Dermis blood vessel endothelial cell (primary cell): Measurements from ENCODE around the gene GFM1. TPM values are rescaled to one million over a fixed set of nuclear protein-coding genes. Genes with fewer than 3 reads are reported as not detected.
"Not testable (repeated sequence)": the region's sequence is repeated elsewhere in the genome, so short reads cannot be mapped to it uniquely, and the experiment has no call there.

Experiments
- DNase-seq: peaks from one replicate; pipeline ENCODE4 v3.0.0; 2010
- total RNA-seq: library from RNA; depleted of rRNA; stranded (reverse); fragments of >200 nt; gene quantifications from 2 replicates; pipeline ENCODE4 v1.2.3, GENCODE V29; 2014

The GFM1 gene
- total RNA-seq, 1 donor from 2014 or later, result 117 TPM

DNA sequence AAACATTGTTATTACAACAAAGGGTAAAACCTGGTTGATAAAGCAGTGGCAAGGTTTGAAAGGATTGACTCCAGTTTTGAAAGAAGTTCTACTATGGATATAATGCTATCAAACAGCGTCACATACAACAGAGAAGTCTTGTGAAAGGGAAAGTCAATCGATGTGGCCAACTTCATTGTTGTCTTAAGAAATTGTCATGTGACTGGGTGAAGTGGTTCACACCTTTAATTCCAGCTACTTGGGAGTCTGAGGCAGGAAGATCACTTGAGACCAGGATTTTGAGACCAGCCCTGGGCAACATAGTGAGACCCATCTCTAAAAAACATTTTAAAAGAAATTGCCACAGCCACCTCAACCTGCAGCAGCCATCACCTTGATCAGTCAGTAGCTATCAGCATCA, 34.4 kb downstream of the GFM1 start:
- no peak for DNase-seq

DNA sequence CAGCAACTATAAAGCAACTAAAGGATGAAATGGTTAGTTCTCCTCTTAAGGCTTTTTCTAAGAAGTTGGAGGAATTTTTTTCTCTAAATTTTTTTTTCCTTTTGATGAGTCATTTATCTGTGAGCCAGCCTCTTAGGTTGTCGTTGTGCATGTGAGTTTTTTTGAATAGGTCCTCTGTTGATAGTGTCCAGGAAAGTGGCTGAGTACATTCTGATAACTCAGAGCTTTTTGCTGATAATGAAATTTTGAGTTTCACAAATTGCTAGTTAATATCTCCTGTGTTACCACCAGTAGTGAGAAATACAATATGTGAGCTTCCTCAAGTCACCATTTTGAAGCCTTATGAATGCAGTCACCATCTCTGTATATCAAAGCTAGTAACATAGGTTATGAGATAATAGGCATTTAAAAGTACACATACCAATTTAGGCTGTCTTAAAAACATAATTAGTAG, 35.2 kb downstream of the GFM1 start:
- DNase-seq, result peak; percentile 45

DNA sequence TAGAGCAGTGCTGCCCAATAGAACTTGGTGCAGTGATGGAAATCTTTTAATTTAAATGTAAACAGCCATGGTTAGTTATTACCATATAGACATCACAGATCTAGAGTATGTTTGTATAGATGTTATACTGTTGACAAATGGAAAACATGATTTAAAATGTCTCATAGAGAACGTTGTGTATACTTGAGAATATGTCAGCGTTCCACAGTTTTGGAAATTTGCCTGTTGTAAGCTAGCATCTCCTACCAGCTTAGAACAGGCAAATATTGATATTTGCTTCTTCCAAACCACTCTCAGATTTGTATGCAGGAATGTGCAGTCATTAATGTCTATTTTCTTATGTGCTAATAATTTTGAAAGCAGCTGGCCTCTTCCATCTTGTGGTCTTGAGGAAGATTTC, 36.5 kb downstream of the GFM1 start:
- no peak for DNase-seq

DNA sequence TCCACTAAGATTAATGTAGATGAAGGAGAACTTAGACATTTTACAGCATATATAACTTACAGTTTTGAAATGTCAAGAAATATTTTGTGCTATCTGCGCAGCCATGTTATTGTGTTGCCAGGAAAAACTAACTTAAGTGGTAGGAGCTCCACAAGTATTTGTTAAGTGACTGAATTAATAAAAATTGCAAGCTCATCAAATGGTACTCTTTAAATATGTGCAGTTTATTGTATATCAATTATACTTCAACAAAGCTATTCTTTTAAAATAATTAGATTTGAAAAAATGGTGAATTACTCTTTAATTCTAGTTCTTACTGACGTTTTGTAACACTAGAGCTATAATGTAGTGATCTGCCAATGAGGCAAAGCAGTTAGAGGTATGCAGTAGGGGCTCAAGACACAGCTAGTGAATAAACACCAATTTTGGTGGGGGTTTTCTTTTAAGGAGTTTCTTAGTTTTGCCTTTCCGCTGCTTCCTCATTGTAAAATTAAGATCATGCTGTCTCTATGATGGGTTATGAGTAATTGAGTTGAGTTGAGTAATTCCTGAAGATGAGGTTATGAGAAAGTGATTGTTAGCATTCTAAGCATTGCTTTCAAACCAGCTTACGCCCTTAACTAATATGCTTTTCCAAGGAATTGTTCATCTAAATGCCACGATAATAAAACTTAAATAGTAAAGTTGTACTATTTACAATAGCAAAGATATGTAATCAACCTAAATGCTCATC, 39.1 kb downstream of the GFM1 start:
- no peak for DNase-seq

DNA sequence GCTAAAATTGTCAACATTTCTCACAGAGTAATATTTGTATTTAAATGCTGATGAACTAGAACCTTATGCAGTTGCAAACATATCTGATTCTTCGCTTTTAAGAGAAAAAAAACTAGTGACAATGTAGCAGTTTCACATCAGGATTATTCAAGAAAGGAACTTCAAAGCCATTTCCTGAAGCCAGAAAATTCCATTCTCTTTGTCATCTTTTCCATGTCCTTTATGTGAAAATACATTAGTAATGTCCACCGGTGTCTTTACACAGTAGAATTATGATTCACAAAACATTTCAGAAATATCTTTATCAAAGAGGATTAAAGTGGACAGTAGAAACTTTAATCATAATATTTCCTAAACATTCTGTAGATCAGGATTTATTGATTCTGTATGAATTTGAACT, 40.8 kb downstream of the GFM1 start:
- DNase-seq, result peak; percentile 78

DNA sequence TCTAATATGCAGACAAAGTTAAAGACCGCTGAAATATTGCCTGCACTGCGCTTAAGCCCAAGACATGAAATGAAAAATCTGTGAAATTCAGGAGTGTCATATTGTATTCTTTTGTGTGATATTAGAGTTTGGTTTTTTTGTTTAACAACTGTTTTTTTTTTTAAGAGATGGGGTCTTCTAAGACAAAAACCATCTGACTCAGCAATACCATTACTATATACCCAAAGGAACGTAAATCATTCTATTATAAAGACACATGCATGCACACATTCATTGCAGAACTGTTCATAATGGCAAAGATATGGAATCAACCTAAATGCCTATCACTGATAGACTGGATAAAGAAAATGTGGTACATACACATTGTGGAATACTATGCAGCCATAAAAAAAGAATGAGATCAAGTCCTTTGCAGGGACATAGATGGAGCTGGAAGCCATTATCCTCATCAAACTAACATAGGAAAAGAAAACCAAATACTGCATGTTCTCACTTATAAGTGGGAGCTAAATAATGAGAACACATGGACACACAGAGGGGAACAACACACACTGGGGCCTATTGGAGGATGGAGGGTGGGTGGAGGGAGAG, 49.6 kb downstream of the GFM1 start:
- DNase-seq, result not testable (repeated sequence)

DNA sequence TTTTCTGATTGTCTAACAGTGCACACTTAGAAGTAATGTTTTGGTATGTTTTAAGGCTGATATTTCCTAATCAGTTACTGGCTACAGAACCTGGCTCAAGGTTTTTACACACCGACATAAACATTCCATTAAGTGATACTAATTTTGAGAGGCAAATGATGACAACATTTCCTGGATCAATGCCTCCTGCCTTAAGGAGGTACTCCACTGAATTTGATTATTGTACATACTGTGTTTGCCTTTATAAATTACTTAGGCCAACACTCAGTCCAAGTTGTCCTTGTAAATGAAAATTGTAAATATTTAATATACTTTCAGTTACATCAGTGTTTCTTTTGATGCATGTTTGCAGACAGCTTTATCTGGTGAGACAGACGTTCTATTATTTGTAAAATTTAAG, 52.3 kb downstream of the GFM1 start:
- peak; percentile 42 for DNase-seq

DNA sequence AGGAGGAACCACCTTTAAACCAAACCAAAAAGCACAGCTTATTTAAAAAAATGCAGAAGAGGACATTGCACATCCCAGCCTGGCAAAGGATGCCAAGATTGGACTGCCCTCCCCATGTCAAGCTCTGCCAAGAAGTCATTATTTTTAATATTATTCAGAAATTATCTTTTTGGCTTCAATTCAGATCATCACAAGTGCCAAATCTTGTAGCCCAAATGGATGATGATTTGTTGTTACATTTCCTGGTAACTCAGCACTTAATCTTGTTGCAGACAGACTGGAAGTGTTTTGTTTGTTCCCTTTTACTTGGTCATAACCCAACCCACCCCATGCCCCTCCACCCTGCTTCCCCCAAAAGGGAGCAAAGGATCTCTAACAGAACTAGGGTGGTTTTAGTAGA, 56.2 kb downstream of the GFM1 start:
- DNase-seq, result peak; percentile 77

DNA sequence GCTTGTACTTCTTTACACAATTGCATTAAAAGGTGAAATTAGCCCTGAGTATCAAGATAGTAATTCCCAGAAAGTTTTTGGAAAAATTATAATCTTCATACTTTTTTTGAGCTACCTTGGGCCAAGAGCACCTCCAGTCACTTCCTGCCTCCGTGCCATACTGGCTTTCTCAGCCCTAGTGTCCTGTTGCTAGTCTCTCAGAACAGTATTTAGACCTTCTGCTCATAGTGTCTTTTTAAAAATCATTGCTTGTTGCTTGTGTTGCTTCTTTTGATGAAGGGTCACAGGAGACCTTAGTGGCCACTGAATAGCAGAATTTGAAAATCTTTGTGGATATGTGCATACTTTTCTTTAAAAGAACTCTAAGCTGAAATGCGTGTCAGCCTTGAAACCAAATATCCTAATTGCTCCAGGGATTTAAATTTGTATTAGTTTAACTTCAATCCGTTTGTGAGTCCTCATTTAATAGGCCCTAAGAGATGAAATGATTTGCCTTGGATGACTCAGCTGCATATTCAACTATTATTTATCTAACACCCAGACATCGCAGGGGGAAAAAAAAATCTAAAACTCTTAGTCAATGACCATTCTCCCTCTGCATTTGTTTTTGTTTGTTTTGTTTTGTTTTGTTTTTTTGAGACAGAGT, 57.2 kb downstream of the GFM1 start:
- peak; percentile 30 for DNase-seq

DNA sequence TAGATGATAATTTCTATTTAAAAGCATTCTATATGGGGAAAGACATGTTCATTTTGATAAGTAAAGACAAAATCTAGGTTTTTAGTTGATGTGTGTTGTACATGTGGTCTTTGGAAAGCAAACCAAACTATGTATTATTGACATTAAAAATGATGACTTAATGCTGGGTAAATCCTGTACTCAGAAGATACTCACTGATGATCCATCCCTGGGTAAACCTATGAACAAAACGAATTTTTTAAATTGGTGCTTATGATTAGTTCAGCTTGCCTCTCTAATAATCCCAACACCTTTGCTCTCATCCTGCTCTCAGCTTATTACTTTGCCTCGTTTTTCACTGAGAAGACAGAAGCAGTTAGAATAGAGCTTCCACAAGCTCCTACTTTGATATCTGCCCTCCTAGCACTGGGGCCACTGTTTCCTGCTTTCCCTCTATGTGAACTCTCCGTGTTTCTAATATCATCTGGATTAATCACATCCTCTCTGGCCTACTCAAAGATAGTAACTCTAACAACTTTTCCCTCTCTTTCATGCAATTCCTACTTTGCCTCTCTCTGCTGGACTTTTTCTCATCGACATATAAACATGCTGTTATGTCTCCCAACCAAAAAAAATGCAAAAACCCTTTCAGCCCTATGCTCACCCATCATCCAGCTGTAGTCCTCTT, 58.6 kb downstream of the GFM1 start:
- peak; percentile 74 for DNase-seq

DNA sequence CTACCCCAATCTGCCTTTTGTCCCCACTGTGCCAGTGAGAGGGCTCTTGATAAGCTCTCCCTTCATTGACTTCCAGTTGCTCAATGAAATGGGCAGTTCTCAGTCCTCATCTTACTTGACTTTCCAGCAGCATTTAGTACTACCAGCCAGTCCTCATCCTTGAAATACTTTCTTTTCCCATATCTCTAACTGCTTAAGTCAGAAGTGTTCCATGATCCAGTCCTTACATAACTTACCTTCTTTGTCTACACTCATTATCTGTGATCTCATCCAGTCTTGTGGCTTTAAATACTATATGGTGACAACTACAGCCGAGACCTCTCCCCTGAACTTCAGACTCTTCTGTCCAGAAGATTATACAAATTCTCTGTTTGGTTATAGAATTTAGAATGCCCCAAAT, 59.2 kb downstream of the GFM1 start:
- DNase-seq, result no peak

DNA sequence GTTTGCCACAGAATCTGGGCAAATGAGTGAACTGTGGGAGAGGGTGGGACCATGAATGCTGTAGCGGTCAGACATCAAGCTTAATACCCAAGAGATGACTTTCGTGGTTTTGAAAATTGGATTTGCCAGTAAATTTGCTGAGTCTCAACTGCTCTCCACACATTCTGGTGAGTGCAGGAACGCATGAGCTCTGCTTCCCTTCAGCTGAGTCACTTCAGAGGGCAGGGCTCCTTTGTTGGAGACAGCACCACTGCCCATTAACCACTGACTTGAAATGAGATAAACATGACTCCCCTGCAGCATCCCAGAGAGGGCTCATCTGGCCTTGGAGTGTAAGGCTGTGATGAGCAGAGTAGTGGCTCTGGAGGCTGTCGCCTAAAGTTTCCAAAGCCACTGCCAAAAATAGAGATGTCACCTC, 65.3 kb downstream of the GFM1 start:
- DNase-seq, result peak; percentile 76

DNA sequence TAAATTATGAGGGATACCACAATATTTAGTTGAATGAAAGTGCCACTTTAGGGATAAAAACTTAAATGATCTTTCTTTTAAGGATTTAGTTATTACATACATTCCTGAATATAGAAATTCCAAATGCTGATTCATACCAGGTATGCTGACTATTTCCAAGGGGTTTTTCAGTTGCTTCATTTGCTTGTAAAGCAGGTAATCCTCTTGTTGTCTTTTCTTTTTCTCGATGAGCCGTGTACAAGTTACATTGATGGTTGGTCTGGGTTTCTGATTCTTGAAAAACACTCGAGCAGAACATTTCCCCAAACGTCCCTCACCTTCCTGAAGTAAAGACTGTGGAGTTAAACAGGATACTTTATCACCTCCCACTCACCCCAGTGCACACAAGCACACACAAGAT, 66.3 kb downstream of the GFM1 start:
- no peak for DNase-seq

DNA sequence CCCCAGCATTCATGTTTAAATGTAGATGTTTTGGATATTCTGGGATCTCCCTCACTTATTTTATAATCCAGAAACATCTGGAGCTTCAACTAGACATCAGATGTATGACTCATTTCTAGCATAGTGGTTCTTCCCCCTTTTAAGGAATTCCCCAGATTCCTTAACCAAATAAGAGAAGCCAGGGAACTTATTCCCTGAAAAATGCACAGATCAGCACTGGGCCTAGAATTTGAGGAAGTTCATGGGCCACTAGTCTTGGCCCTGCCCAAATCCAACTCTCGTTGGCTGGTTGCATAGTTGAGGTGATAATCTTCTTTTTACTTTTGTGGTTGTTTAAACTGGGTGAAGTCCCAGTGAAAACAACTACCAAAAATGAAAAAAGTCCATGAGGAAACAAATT, 67.6 kb downstream of the GFM1 start:
- peak; percentile 57 for DNase-seq

DNA sequence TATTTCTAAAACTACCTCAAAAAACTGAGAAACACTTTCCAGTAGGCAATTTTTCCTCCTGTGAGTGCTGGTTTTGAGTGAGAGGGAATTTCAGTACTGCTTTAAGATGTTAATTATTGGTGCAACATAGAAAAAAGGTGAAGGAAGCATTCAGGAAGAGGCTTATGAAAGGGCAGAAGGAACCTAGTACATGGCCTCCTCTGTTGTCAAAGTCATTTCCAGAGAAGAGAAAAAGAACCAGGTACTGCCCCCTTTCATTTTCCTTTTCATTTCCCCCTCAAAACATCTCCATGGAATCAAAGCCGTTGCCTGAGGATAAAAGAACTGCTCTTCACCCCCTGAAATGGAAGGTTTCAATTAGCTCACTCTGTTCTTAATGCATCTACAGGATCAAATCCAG, 68.1 kb downstream of the GFM1 start:
- DNase-seq, result no peak

DNA sequence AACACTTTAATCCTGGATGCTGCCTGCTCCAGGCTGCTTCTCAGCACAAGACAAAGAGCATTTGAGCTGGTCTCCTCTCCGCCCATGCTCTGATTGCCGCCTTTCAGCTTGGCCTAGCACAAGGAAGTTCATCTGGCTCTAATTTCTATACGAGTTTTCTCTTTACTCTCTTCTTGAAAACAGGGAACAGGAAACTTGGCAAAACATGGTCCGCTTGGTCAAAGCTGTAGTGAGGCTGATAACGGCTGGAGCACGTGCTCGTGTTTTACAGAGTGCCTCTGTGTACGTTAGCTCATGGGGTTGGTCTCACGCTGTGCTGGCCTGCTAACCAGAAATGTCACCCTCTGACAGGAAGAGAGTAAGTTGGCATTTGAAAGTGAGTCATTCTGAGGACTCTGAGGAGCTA, 68.8 kb downstream of the GFM1 start:
- peak; percentile 73 for DNase-seq

DNA sequence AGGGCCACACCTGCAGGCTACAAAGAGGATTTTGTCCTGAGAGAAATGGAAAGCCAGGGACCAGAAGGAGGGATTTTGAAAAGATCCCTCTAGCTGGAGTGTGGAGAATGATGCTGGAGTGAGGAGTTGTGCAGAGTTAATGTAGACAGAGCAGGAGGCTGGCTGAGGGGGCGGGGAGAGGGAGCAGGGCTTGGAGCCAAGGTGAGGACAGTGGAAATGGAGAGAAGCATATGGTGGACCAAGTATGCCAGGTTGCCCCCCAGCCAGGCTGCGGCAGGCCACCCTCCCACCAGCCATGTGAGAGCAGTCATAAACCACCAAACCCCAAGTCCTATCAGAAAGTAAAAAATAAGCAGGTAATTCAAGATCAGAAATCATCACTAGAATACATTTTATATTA, 73.2 kb downstream of the GFM1 start:
- DNase-seq, result no peak

DNA sequence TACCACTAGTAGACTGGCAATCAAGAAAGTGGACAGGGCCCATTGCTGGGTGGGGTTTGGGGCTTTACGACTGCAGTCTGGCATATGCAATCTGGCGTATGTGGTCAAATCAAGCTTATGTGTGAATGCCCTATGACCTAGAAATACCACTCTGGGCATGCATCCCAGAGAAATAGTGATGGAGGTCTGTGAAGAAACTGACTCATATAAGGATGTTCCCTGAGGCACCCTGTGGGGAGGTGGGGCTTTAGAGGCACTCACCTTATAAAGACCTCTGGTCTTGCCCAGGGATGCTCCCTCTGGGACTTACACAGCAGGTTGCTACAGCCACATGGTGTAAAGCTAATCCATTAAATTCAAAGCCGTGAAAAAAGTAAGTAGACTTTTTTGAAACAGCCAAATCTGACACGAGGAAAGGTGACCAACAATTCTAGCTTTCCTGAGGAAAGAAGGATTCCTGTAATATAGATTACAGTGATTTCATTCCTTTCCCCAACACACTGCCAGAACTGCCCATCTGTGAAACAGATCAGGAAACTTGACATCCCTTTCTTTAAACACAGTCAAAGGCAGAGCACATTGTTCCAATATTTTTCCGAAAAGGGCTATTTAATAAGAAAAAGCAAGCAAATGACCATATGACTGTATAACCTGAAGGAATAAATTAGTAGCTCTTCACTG, 74.3 kb downstream of the GFM1 start:
- DNase-seq, result peak; percentile 91

DNA sequence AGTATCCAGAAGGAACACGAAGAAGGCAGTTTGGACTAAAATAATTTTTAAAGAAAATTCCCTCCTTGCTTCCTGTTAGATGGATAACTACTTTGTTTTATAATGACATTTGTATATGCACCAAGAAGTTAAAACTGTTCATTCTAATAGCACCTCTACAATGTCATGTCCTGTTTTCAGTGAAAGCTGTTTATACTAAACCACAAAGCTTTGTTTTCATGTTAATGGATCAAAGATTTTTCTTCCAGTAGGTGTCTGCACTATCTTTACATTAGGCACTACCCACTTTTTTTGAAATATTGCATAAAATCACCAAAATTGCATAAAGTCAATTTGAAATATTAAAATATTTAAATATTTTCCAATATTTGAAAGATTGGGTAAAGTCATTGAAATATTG, 77.8 kb downstream of the GFM1 start:
- no peak for DNase-seq

DNA sequence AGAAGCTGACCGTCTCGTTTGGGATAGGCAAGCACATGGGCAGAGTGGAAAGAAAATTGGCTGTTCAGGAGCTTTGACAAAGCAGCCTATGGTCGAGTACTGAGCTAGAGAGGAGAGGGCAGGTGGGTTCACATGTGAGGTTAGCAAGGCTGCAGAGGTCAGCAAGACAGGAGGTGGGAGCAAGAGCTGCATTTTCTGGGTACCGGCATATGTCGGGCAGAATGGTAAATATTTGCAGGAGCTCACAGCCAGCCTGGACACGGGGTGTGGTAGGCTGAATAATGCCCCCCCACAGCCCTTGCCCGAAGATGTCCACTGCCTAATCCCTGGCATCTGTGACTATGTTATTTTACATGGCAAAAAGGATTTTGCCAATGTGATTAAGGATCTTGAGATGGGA, 79.7 kb downstream of the GFM1 start:
- no peak for DNase-seq

DNA sequence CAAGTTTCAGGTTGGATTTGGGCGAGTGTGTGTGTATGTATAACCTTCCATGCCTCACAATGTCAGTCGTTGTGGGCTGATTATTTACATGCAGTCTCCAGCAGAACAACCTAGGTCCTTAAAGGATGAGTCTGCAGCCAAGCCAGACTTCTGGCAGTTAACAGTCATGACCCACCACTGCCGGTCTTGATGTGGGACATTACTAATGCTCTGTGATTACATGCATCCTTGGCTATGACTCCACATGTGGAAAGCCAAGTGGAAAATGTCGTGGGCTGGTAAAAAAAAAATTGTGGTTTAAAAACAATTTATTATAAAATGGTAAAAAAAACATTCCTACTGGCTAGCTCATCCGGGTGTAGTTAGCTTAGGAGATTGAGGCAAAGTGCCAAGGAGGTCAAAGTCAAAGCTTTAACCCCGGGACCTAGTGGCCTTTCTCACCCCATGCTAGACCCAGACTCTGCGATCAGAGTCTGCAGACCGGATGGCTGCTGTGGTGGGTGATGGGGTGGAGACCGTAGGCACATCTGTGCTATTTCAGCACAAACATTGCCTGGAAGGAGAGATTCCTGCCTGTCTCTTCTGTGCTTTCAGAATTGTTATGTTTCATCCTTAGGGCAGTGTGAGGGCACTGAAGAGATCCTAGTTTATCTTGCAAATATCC, 81.2 kb downstream of the GFM1 start:
- peak; percentile 88 for DNase-seq
